ENCODE results near the gene ANKRD42. TPM values are rescaled to one million over a fixed set of nuclear protein-coding genes. Genes with fewer than 3 reads are reported as not detected.

ANKRD42 gene
- total and polyA plus RNA-seq, 9 of the 15 experiments (the other 6 are each of a cell fraction or from before 2014, with no cell fraction given): 2.8 to 9.1 (median 6.1) TPM

- TF ChIP-seq ZNF445 (CRISPR knock-in tag; IDR thresholded peaks at IDR 0.05; ENCODE audit: low read depth): no peak
- TF ChIP-seq TFE3 (CRISPR knock-in tag; IDR thresholded peaks at IDR 0.05): no peak
- no peak for TF ChIP-seq CHAMP1 (IDR thresholded peaks at IDR 0.05)
- TF ChIP-seq DMBX1 (CRISPR knock-in tag; IDR thresholded peaks at IDR 0.05; ENCODE audit: borderline replicate concordance): no peak
- peak; percentile 37 for TF ChIP-seq SP2 (IDR thresholded peaks at IDR 0.05; ENCODE audit: extremely low read depth, low read depth, low read length, poor library complexity, severe bottlenecking)
- TF ChIP-seq, protein P1, sequence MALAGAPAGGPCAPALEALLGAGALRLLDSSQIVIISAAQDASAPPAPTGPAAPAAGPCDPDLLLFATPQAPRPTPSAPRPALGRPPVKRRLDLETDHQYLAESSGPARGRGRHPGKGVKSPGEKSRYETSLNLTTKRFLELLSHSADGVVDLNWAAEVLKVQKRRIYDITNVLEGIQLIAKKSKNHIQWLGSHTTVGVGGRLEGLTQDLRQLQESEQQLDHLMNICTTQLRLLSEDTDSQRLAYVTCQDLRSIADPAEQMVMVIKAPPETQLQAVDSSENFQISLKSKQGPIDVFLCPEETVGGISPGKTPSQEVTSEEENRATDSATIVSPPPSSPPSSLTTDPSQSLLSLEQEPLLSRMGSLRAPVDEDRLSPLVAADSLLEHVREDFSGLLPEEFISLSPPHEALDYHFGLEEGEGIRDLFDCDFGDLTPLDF (CRISPR knock-in tag; IDR thresholded peaks at IDR 0.05): no peak
- TF ChIP-seq HMG20A (CRISPR knock-in tag; conservative IDR thresholded peaks at IDR 0.05): no peak
- peak; percentile 80; the same call in 1 of the 2 replicates for TF ChIP-seq CEBPZ (IDR thresholded peaks at IDR 0.05; ENCODE audit: borderline replicate concordance, low read depth, low read length)
- TF ChIP-seq, protein P2, sequence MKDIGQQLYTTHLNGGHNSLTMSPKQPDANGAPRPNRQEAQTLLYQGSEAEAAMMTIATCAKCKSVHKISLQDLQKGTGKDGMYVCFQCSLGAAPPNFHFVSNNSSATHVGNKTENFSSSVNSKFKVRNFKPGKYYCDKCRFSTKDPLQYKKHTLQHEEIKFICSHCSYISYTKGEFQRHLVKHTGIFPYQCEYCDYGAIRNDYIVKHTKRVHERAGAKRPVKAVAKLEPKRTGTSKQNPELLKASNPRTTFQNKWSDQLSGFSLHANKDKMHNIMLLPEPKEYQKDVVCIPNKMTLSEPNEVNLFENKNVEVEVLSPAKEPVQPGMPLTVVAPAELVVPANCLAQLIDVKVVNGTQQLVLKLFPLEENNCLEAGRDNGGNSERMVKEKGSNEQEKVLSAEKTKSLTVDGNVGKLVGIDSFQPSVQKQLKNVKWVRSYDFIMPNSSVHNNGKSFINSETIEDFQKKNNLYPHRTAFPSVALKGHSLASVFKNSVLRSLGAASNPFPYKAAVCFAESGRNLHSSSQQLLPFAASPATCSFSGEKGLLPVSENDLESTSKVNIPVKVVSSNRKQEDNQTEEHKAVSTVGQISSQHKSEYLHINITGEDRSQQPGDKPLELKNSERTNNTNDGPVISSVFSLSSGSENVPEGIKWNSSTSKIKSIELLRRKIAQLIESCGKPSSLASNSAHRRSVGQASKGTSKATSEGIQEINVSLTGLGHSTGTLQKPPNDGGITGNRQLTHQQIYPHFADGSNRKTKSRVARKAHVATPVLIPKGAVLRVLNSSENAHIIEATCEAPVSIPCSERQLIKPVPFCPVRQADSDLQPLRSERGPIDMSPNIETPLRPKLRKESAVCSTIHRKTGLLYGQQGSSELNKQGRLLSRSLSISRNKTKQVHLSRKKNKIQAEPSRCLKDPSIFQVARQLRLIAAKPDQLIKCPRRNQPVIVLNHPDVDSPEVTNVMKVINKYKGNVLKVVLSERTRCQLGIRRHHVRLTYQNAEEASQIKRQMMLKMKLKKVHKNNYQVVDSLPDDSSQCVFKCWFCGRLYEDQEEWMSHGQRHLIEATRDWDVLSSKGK (CRISPR knock-in tag; IDR thresholded peaks at IDR 0.05): no peak
- no peak for TF ChIP-seq KDM1A (IDR thresholded peaks at IDR 0.05)
- TF ChIP-seq ZC3H11A (IDR thresholded peaks at IDR 0.05; ENCODE audit: low read depth, low read length): no peak
- no peak for TF ChIP-seq SIN3B (IDR thresholded peaks at IDR 0.05; ENCODE audit: low read depth)
- peak; percentile 30; the same call in 1 of the 2 replicates for TF ChIP-seq ZBTB17 (CRISPR knock-in tag; IDR thresholded peaks at IDR 0.05)
- no peak for TF ChIP-seq ZNF121 (CRISPR knock-in tag; conservative IDR thresholded peaks at IDR 0.05)
Measured at GRCh38 chr11:83156144-83156995, 37.1 kb upstream of the ANKRD42 start (continued).
